ENCODE measurements around the gene SH3GL1. TPM values are rescaled to one million over a fixed set of nuclear protein-coding genes. Genes with fewer than 3 reads are reported as not detected.

SH3GL1 gene
- total and polyA plus RNA-seq, 10 of the 15 experiments (the other 5 are each of a cell fraction or from before 2014, with no cell fraction given) = 0.93 to 47.4 (median 28.4) TPM

- H3K9ac ChIP-seq (ENCODE audit: control insufficient read depth, insufficient read depth, low read length) = no peak overlapping the region
- 79% methylated on average over 12 of the region's 12 CpGs for WGBS (ENCODE audit: insufficient coverage, insufficient replicate concordance, low lambda C conversion rate, missing lambda C conversion rate)
- intact Hi-C loops (cut with micrococcal nuclease; ENCODE audit: unreplicated experiment) (no loop called here), in situ Hi-C loops (cut with MboI) (no loop called here)
- RAD21 ChIA-PET (ENCODE audit: unreplicated experiment) = interaction anchor here (1.2 kb wide), 1 partner anchor 21 kb away, joined by 3 read pairs; no protein-coding TSS in a partner anchor
- H3K79me2 ChIP-seq (ENCODE audit: control insufficient read depth, insufficient read depth, low read length) = no peaks in the 10 kb centered on the region; the same call in 1 of the 2 replicates
- BruUV-seq (replicated peaks) = no TSS peak
- ATAC-seq (no peak), DNase-seq (ENCODE audit: low read depth, low spot score) (no peak), FAIRE-seq (no peak)
- no peak for TF ChIP-seq USF2 (IDR thresholded peaks at IDR 0.05; ENCODE audit: borderline replicate concordance, low read depth, low read length)
- TF ChIP-seq WRNIP1 (IDR thresholded peaks at IDR 0.05; ENCODE audit: borderline replicate concordance, low read depth, low read length) = no peak
- TF ChIP-seq KLF5 (IDR thresholded peaks at IDR 0.05; ENCODE audit: partially characterized antibody) = no peak
- no peak for TF ChIP-seq MXI1 (IDR thresholded peaks at IDR 0.05; ENCODE audit: low read depth, low read length)
- TF ChIP-seq HSF1 (IDR thresholded peaks at IDR 0.05; ENCODE audit: low read depth, low read length) = no peak
- TF ChIP-seq RB1 (IDR thresholded peaks at IDR 0.05; ENCODE audit: borderline replicate concordance) = no peak
- TF ChIP-seq CTCF (IDR thresholded peaks at IDR 0.05 in 2 of 3, conservative IDR thresholded peaks at IDR 0.05 in 1 of 3; ENCODE audit: control insufficient read depth in 2 of 3, extremely low read depth in 1 of 3, insufficient read depth in 1 of 3, low read depth in 3 of 3, low read length in 3 of 3) = no peak
- no peak for TF ChIP-seq MTA3 (IDR thresholded peaks at IDR 0.05; ENCODE audit: borderline replicate concordance, low read length)
- no peak for TF ChIP-seq SIN3A (IDR thresholded peaks at IDR 0.05; ENCODE audit: low read depth, low read length)
- no peak overlapping the region for H3K4me2 ChIP-seq (ENCODE audit: control insufficient read depth, insufficient read depth)
- SMC1A ChIA-PET (ENCODE audit: uncharacterized antibody, unreplicated experiment) = no interaction called here
- H3K27ac ChIP-seq (ENCODE audit: control insufficient read depth, insufficient read depth) = no peak overlapping the region
- no peaks in the 10 kb centered on the region; the same call in 1 of the 3 replicates for H3K9me3 ChIP-seq (replicated peaks; ENCODE audit: control insufficient read depth, insufficient read depth, low read length)
- H2AFZ ChIP-seq (ENCODE audit: control insufficient read depth, low read depth, low read length) = no peak overlapping the region
- no peaks in the 10 kb centered on the region for H3K36me3 ChIP-seq (ENCODE audit: control insufficient read depth in 2 of 2, insufficient read depth in 2 of 2, low read length in 1 of 2)
- H3K4me1 ChIP-seq (ENCODE audit: control insufficient read depth, insufficient read depth, low read length) = peaks cover 8% of the 10 kb centered on the region; the same call in 1 of the 2 replicates
- no peaks in the 10 kb centered on the region for H3K27me3 ChIP-seq (replicated peaks in 1 of 2; ENCODE audit: control insufficient read depth in 2 of 2, insufficient read depth in 2 of 2, low read length in 1 of 2)
- H4K20me1 ChIP-seq (ENCODE audit: control insufficient read depth, insufficient read depth) = no peaks in the 10 kb centered on the region
- CTCF ChIA-PET = no interaction called here
- no peak overlapping the region for H3K4me3 ChIP-seq
- POLR2A ChIA-PET = interaction anchor here (0.5 kb wide), 1 partner anchor 325 kb away, joined by 3 read pairs; no protein-coding TSS in a partner anchor
These were observed 76.1 kb downstream of the SH3GL1 start for GRCh38 chr19:4324228-4324627.
